Pancreas (tissue), 10 donors: Measurements from ENCODE around the gene FCMR. TPM values are rescaled to one million over a fixed set of nuclear protein-coding genes. Genes with fewer than 3 reads are reported as not detected.

ENCODE experiments used
- ATAC-seq, 4 donors: fragments of 200-7000 bp; cut with Tn5 transposase; one replicate each; pipeline versions ENCODE4 v1.8.0 to v1.9.1; 2020; ENCODE audit warnings: mild to moderate bottlenecking in 4 of 4, moderate library complexity in 4 of 4
- DNase-seq, 6 donors: peaks; one replicate each; pipeline ENCODE4 v3.0.0-alpha.2; 2020
- FAIRE-seq: peaks from 2 replicates; lab custom pipeline; 2012; peaks lifted over from hg19 to GRCh38; lab: Jason Lieb, UNC
- H3K27ac ChIP-seq, 4 donors: fragments of 200-600 bp; sonication (generic); 1 replicate in 3 of 4; 2 replicates in 1 of 4; pipeline versions ENCODE4 v1.5.0 to v1.8.0; 2020
- H3K27me3 ChIP-seq, 4 donors: fragments of 200-600 bp; one replicate each; pipeline ENCODE4 v1.8.0; 2021
- H3K36me3 ChIP-seq, 3 donors: fragments of 200-600 bp; sonication (generic) in 1 of 3; one replicate each; pipeline versions ENCODE4 v1.5.0 to v1.8.0; 2020 to 2021
- H3K4me1 ChIP-seq, 3 donors: fragments of 200-600 bp; one replicate each; pipeline ENCODE4 v1.8.0; 2021
- H3K4me3 ChIP-seq, 4 donors: fragments of 200-600 bp; sonication (generic) in 2 of 4; one replicate each; pipeline versions ENCODE4 v1.5.0 to v1.8.0; 2020 to 2021
- H3K9me3 ChIP-seq, 4 donors: fragments of 200-600 bp; one replicate each; pipeline ENCODE4 v1.8.0; 2021
- WGBS, 2 donors: extraction: QIAGEN DNeasy Blood & Tissue Kit; methylation state at CpG; one replicate each; pipeline ENCODE4 v1.1.7; 2013; 5-methylcytosine and 5-hydroxymethylcytosine counted together
- intact Hi-C, 3 donors: fragments of 100-400 bp; cut with DNase I; formaldehyde crosslinking; loops; one replicate each; pipeline versions ENCODE4 v1.11.1 to v1.14.2; 2022
- polyA plus RNA-seq, 2 donors: library from polyadenylated mRNA; stranded (reverse); fragments of 200-250 nt; gene quantifications; one replicate each; pipeline ENCODE4 v1.2.3, GENCODE V29; 2013
- total RNA-seq, 6 donors: library from RNA; stranded (reverse); fragmentation: NEBNext Ultra II Directional in 4 of 6; extraction: Animal tissue kit (Norgen Biotek cat#: 25700) in 4 of 6; gene quantifications; one replicate each; pipeline versions ENCODE4 v1.2.1 to v1.2.4, GENCODE V29; 2021 to 2023
- TF ChIP-seq, protein P1 (sequence below), 4 donors: fragments of 200-600 bp; sonication (generic) in 3 of 4; IDR thresholded peaks; one replicate each; pipeline versions ENCODE4 v1.5.0 to v1.8.0; 2021; ENCODE audit warnings: antibody characterized with exemption in 4 of 4
- donor health status: healthy with polysubstance abuse.
- donor health status: DM: no; HTN: no; CAD: no; lungs with moderate emphysema.
- donor health status: DM: no; HTN: no; CAD: no.
- donor health status: control.
- donor health status: control.
- donor health status: Bipolar disorder and iron deficiency.
- donor health status: DM: yes; HTN: yes; CAD: no.
- donor health status: DM: no; HTN: no; CAD: no.
- donor health status: DM: no; HTN: no; CAD: no.
- donor health status: DM: yes; HTN: yes; CAD: no.

Gene FCMR
- total and polyA plus RNA-seq, 8 donors, result 0.58 to 2.0 (median 0.97) TPM

- no peak overlapping the region for H3K4me3 ChIP-seq
- no peaks in the 10 kb centered on the region for H3K27me3 ChIP-seq
- FAIRE-seq (no peak), DNase-seq (no peak), ATAC-seq (no peak)
- WGBS, 2 donors, result 62% methylated on average over 1 of the region's 1 CpG
- no peaks in the 10 kb centered on the region for H3K36me3 ChIP-seq
- intact Hi-C loops, result no loop called here
- no peaks in the 10 kb centered on the region for H3K4me1 ChIP-seq
- H3K9me3 ChIP-seq, result no peaks in the 10 kb centered on the region
- H3K27ac ChIP-seq, result peak overlapping the region in 2 of 4 donors; percentile 6 to 33
- TF ChIP-seq, protein P1, sequence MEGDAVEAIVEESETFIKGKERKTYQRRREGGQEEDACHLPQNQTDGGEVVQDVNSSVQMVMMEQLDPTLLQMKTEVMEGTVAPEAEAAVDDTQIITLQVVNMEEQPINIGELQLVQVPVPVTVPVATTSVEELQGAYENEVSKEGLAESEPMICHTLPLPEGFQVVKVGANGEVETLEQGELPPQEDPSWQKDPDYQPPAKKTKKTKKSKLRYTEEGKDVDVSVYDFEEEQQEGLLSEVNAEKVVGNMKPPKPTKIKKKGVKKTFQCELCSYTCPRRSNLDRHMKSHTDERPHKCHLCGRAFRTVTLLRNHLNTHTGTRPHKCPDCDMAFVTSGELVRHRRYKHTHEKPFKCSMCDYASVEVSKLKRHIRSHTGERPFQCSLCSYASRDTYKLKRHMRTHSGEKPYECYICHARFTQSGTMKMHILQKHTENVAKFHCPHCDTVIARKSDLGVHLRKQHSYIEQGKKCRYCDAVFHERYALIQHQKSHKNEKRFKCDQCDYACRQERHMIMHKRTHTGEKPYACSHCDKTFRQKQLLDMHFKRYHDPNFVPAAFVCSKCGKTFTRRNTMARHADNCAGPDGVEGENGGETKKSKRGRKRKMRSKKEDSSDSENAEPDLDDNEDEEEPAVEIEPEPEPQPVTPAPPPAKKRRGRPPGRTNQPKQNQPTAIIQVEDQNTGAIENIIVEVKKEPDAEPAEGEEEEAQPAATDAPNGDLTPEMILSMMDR (IDR thresholded peaks at IDR 0.05), result no peak
Observed at GRCh38 chr1:206922524-206922923, 783 bp upstream of the FCMR start.

GRCh38 chr1:206918076-206918475, 3.7 kb downstream of the FCMR start:
- TF ChIP-seq, protein P1 (IDR thresholded peaks at IDR 0.05), result no peak
- 76 to 79% methylated on average over 3 of the region's 3 CpGs for WGBS, 2 donors
- no peak for DNase-seq

DNA sequence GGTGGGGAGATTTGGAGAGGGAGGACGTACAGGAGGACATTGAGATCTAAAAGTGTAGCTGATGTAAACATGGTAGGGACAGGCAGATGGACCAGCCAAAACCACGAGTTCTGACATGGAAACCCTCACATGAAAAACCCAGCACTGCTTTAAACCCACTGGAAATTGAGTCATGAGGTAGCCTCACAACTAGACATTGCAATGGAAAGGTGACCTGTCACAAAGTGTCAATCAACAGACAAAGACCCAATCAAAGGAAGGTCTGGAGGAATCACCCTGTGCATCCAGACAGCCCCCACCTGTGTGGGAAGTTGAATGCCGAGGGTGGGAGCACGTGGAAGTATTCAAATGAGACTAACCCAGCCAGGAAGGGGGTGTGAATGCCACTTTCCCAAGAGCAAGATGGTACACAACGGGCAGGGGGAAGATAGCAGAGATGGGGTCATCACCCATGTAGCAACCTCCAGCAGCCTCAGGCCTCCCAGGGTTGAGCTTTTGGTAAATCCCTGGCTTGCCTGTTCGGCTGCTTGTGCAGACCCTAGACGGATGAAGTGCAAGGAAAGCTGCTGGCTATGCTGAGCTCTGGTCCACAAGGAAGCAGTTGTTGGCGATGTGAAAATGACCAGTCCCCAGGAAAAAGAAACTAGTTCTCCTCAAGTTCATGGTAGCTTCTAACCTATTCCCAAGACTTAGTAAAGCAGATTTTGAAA, 5.6 kb downstream of the FCMR start:
- intact Hi-C loops, result loop anchor here in 1 of 3 donors (10.0 kb wide), 1 partner anchor 431 kb away; no protein-coding TSS in a partner anchor
- FAIRE-seq (no peak), DNase-seq (no peak), ATAC-seq (no peak)
- WGBS, 2 donors, result 63 to 69% methylated on average over 8 of the region's 8 CpGs
- H3K9me3 ChIP-seq, result no peaks in the 10 kb centered on the region
- H3K27me3 ChIP-seq, result no peaks in the 10 kb centered on the region
- H3K36me3 ChIP-seq, result no peaks in the 10 kb centered on the region
- no peak overlapping the region for H3K27ac ChIP-seq
- no peak overlapping the region for H3K4me3 ChIP-seq
- TF ChIP-seq, protein P1 (IDR thresholded peaks at IDR 0.05), result no peak
- peaks cover 0 to 4% (median 0%) of the 10 kb centered on the region in 3 donors for H3K4me1 ChIP-seq

More at GRCh38 chr1:206918076-206918475, 3.7 kb downstream of the FCMR start:
- no peaks in the 10 kb centered on the region for H3K36me3 ChIP-seq
- H3K27ac ChIP-seq, result no peak overlapping the region
- intact Hi-C loops, result loop anchor here in 1 of 3 donors (10.0 kb wide), 1 partner anchor 433 kb away; no protein-coding TSS in a partner anchor
- no peaks in the 10 kb centered on the region for H3K9me3 ChIP-seq
- H3K4me3 ChIP-seq, result no peak overlapping the region
- H3K4me1 ChIP-seq, result no peaks in the 10 kb centered on the region
- FAIRE-seq (no peak), ATAC-seq (no peak)
- H3K27me3 ChIP-seq, result no peaks in the 10 kb centered on the region

DNA sequence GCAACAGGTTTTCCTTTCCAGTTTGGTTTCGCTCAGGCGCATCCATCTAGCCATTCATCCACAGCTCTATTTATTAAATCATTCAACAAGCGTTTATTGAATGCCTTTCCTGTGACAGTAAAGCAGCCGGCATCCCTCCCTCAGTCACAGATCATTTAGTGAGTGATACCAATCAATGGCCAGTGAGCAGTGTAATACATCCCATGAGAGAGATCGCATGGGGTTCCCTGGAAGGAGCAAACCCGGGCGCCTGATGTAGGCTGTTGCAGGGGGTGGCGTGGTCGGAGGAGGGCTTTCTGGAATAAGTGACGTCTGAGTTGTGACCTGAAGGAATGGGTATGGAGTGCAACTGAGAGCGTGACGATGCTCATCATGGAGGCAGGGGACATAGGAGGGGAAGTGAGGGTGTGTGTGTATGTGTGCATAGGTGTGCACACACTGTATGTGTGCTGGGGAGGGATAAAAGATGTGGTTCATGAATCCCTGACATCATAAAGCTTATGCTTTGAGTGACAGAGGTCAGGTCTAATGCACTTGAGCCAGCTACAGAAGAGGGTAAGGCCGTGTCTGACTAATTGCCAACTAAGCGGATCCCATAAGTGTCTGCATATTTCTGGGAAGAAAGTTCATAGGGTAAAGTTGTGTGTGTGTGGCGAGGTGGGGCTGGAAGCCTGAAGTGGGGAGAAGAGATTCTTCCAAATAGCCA, 6.6 kb downstream of the FCMR start:
- Histone ChIP-seq H3K4me1 (peaks cover 0 to 13% (median 0%) of the 10 kb centered on the region in 3 donors), H3K9me3 (no peaks in the 10 kb centered on the region), H3K4me3 (no peak overlapping the region), H3K36me3 (no peaks in the 10 kb centered on the region), H3K27me3 (no peaks in the 10 kb centered on the region), H3K27ac (no peak overlapping the region)
- DNase-seq (no peak), FAIRE-seq (no peak), ATAC-seq (no peak)
- 67 to 75% methylated on average over 15 of the region's 15 CpGs for WGBS, 2 donors
- intact Hi-C loops, result loop anchor here in 1 of 3 donors (10.0 kb wide), 1 partner anchor 430 kb away; no protein-coding TSS in a partner anchor
- TF ChIP-seq, protein P1 (IDR thresholded peaks at IDR 0.05), result no peak
